ENCODE measurements around the gene PRKCE. TPM values are rescaled to one million over a fixed set of nuclear protein-coding genes. Genes with fewer than 3 reads are reported as not detected.

PRKCE gene
- total RNA-seq, 1 experiment from 2014 or later, result 14.8 TPM

DNA sequence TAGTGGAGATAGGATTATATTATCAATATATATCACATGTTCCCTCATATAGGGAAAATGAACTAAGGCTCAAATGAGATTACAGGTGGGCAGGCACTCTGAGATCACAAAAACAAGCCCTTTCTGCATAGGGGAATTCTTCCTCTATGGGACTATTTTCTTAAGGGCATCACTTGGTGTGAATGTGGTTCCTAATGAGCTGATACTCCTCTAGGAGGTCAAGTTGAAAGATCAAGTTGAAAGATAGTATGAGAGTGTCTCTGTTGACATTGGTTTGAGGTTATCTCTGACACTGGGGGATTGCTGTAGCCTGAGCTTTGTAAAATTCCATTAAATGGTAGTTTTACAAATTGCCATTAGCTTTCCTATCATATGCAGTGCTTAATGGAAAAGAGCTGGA lies 270.4 kb downstream of the PRKCE start:
- TF ChIP-seq EZH2 (IDR thresholded peaks at IDR 0.05), result no peak
- TF ChIP-seq SIN3A (IDR thresholded peaks at IDR 0.05; ENCODE audit: low read depth), result no peak
- no peak for TF ChIP-seq SRF (IDR thresholded peaks at IDR 0.05; ENCODE audit: low read depth)
- TF ChIP-seq POLR2A (IDR thresholded peaks at IDR 0.05; ENCODE audit: borderline replicate concordance, extremely low read depth, insufficient read depth, insufficient read length), result no peak
- TF ChIP-seq FOSL1 (IDR thresholded peaks at IDR 0.05; ENCODE audit: low read depth), result no peak
- TF ChIP-seq YY1 (IDR thresholded peaks at IDR 0.05; ENCODE audit: extremely low read depth, insufficient replicate concordance, low read depth, low read length), result no peak
- TF ChIP-seq CBX3 (IDR thresholded peaks at IDR 0.05; ENCODE audit: low read depth), result no peak
- TF ChIP-seq, protein P1, sequence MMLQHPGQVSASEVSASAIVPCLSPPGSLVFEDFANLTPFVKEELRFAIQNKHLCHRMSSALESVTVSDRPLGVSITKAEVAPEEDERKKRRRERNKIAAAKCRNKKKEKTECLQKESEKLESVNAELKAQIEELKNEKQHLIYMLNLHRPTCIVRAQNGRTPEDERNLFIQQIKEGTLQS (IDR thresholded peaks at IDR 0.05), result no peak
- no peak for TF ChIP-seq ZNF274 (IDR thresholded peaks at IDR 0.05; ENCODE audit: low read depth, low read length)
- TF ChIP-seq POLR2AphosphoS5 (IDR thresholded peaks at IDR 0.05; ENCODE audit: low read depth, low read length), result no peak
- TF ChIP-seq, protein P2, sequence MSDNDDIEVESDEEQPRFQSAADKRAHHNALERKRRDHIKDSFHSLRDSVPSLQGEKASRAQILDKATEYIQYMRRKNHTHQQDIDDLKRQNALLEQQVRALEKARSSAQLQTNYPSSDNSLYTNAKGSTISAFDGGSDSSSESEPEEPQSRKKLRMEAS (IDR thresholded peaks at IDR 0.05), result no peak
- no peak for TF ChIP-seq ZFX (IDR thresholded peaks at IDR 0.05)
- no peak for TF ChIP-seq EGR1 (IDR thresholded peaks at IDR 0.05; ENCODE audit: low read depth)
- TF ChIP-seq, protein P3, sequence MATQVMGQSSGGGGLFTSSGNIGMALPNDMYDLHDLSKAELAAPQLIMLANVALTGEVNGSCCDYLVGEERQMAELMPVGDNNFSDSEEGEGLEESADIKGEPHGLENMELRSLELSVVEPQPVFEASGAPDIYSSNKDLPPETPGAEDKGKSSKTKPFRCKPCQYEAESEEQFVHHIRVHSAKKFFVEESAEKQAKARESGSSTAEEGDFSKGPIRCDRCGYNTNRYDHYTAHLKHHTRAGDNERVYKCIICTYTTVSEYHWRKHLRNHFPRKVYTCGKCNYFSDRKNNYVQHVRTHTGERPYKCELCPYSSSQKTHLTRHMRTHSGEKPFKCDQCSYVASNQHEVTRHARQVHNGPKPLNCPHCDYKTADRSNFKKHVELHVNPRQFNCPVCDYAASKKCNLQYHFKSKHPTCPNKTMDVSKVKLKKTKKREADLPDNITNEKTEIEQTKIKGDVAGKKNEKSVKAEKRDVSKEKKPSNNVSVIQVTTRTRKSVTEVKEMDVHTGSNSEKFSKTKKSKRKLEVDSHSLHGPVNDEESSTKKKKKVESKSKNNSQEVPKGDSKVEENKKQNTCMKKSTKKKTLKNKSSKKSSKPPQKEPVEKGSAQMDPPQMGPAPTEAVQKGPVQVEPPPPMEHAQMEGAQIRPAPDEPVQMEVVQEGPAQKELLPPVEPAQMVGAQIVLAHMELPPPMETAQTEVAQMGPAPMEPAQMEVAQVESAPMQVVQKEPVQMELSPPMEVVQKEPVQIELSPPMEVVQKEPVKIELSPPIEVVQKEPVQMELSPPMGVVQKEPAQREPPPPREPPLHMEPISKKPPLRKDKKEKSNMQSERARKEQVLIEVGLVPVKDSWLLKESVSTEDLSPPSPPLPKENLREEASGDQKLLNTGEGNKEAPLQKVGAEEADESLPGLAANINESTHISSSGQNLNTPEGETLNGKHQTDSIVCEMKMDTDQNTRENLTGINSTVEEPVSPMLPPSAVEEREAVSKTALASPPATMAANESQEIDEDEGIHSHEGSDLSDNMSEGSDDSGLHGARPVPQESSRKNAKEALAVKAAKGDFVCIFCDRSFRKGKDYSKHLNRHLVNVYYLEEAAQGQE (IDR thresholded peaks at IDR 0.05; ENCODE audit: low read depth), result no peak
- TF ChIP-seq, protein P4, sequence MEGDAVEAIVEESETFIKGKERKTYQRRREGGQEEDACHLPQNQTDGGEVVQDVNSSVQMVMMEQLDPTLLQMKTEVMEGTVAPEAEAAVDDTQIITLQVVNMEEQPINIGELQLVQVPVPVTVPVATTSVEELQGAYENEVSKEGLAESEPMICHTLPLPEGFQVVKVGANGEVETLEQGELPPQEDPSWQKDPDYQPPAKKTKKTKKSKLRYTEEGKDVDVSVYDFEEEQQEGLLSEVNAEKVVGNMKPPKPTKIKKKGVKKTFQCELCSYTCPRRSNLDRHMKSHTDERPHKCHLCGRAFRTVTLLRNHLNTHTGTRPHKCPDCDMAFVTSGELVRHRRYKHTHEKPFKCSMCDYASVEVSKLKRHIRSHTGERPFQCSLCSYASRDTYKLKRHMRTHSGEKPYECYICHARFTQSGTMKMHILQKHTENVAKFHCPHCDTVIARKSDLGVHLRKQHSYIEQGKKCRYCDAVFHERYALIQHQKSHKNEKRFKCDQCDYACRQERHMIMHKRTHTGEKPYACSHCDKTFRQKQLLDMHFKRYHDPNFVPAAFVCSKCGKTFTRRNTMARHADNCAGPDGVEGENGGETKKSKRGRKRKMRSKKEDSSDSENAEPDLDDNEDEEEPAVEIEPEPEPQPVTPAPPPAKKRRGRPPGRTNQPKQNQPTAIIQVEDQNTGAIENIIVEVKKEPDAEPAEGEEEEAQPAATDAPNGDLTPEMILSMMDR (IDR thresholded peaks at IDR 0.05 in 2 of 3, conservative IDR thresholded peaks at IDR 0.05 in 1 of 3; ENCODE audit: borderline replicate concordance in 1 of 3, insufficient read depth in 1 of 3, low read depth in 2 of 3, low read length in 2 of 3), result no peak
- no peaks in the 10 kb centered on the region for H3K9me2 ChIP-seq (ENCODE audit: insufficient read depth)
- H3K4me3 ChIP-seq (replicated peaks in 1 of 2; ENCODE audit: low read depth in 1 of 2, low read length in 2 of 2), result no peak overlapping the region
- H3K27ac ChIP-seq (ENCODE audit: low read depth, low read length), result no peak overlapping the region
- no peak overlapping the region for H3K4me2 ChIP-seq (ENCODE audit: low read length)
- H3K79me2 ChIP-seq (ENCODE audit: insufficient read depth, low read length), result no peaks in the 10 kb centered on the region
- DNase-seq (ENCODE audit: low read depth, low spot score), result no peak
- RAD21 ChIA-PET (ENCODE audit: low non-redundant PET in 1 of 2, low total read pairs in 2 of 2, uncharacterized antibody in 2 of 2, unreplicated experiment in 2 of 2), result no interaction called here
- peaks cover 24 to 26% of the 10 kb centered on the region in 2 experiments for H3K4me1 ChIP-seq (ENCODE audit: control insufficient read depth in 1 of 2, insufficient read depth in 2 of 2, low read length in 2 of 2)
- H3K9ac ChIP-seq (ENCODE audit: low read length), result no peak overlapping the region
- H3K9me3 ChIP-seq (ENCODE audit: control insufficient read depth in 1 of 2, insufficient read depth in 1 of 2, low read depth in 1 of 2, low read length in 2 of 2), result no peaks in the 10 kb centered on the region
- H3K36me3 ChIP-seq (ENCODE audit: control insufficient read depth in 1 of 2, insufficient read depth in 2 of 2, low read length in 2 of 2), result no peaks in the 10 kb centered on the region
- no TSS peak for BruUV-seq (replicated peaks)
- H2AFZ ChIP-seq (ENCODE audit: low read depth, low read length, poor library complexity, severe bottlenecking), result no peak overlapping the region
- intact Hi-C loops (cut with micrococcal nuclease), result no loop called here
- CTCF ChIA-PET, result no interaction called here
- POLR2A ChIA-PET, result interaction anchor here (1.4 kb wide), 1 partner anchor 9 kb away, joined by 3 read pairs; no protein-coding TSS in a partner anchor
- no peaks in the 10 kb centered on the region for H3K27me3 ChIP-seq (ENCODE audit: insufficient read depth, low read length)
- no peaks in the 10 kb centered on the region for H4K20me1 ChIP-seq (ENCODE audit: insufficient read depth)
- no peak for ATAC-seq
